ENCODE measurements around the gene MCM7.

DNA sequence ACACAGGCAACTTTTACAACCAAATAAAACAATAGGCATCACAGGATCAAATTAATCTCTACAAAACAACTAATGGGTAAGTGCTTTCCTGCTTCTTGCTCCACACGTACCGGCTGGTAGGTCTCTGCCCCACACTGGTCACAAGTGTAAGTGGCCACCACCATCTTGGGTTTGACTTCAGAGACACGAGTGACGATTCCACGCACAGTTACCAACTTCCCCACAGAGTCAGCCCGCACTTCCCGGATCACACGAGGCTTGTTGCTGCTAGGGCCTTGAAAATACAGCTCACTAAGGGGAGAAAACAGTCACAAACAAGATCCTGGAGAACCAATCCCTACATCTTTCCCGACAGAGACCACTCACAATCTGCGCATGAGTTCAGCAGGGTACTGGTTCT is 2.3 kb downstream of the MCM7 start:
- TF ChIP-seq, protein P1, sequence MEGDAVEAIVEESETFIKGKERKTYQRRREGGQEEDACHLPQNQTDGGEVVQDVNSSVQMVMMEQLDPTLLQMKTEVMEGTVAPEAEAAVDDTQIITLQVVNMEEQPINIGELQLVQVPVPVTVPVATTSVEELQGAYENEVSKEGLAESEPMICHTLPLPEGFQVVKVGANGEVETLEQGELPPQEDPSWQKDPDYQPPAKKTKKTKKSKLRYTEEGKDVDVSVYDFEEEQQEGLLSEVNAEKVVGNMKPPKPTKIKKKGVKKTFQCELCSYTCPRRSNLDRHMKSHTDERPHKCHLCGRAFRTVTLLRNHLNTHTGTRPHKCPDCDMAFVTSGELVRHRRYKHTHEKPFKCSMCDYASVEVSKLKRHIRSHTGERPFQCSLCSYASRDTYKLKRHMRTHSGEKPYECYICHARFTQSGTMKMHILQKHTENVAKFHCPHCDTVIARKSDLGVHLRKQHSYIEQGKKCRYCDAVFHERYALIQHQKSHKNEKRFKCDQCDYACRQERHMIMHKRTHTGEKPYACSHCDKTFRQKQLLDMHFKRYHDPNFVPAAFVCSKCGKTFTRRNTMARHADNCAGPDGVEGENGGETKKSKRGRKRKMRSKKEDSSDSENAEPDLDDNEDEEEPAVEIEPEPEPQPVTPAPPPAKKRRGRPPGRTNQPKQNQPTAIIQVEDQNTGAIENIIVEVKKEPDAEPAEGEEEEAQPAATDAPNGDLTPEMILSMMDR (IDR thresholded peaks at IDR 0.05), result no peak
- TF ChIP-seq POLR2A (IDR thresholded peaks at IDR 0.05), result no peak
